ENCODE data around the gene TAF11L2. TPM values are rescaled to one million over a fixed set of nuclear protein-coding genes. Genes with fewer than 3 reads are reported as not detected.
"Not testable (repeated sequence)": the region's sequence is repeated elsewhere in the genome, so short reads cannot be mapped to it uniquely, and the experiment has no call there.

Gene TAF11L2
- total and polyA plus RNA-seq, 8 donors = not detected

DNA sequence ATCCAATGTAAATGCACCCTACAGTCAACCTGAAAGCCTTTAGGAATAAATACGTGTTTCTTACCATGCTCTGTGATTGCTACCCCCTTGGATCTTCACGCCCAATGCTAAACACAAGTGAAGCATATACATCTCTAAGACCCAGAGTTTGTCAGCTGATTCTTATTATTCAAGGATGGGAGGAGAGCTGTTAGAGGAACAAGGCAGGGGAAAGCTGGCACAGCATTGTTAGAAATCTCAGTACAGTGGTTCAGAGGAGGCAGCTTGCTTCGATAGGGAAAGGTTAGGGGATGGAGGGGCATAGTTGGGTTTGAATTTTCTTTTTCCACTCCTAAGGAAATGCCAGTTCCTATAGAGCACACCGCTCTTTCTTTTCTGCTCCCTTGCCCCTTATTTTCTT lies 16.7 kb upstream of the TAF11L2 start:
- WGBS, 5 donors = 70 to 85% (median 72%) methylated on average over 4 of the region's 4 CpGs
- Histone ChIP-seq H3K4me1 (no peaks in the 10 kb centered on the region), H3K27me3 (no peaks in the 10 kb centered on the region), H3K27ac (no peak overlapping the region), H3K9me3 (no peaks in the 10 kb centered on the region), H3K4me3 (no peak overlapping the region), H3K36me3 (no peaks in the 10 kb centered on the region)
- DNase-seq = no peak
- intact Hi-C loops (cut with DNase I; ENCODE audit: low total_unique reads) = no loop called here
- TF ChIP-seq POLR2AphosphoS5 (IDR thresholded peaks at IDR 0.05) (no peak), EP300 (IDR thresholded peaks at IDR 0.05) (no peak), POLR2A (IDR thresholded peaks at IDR 0.05) (no peak)
- TF ChIP-seq, protein P1, sequence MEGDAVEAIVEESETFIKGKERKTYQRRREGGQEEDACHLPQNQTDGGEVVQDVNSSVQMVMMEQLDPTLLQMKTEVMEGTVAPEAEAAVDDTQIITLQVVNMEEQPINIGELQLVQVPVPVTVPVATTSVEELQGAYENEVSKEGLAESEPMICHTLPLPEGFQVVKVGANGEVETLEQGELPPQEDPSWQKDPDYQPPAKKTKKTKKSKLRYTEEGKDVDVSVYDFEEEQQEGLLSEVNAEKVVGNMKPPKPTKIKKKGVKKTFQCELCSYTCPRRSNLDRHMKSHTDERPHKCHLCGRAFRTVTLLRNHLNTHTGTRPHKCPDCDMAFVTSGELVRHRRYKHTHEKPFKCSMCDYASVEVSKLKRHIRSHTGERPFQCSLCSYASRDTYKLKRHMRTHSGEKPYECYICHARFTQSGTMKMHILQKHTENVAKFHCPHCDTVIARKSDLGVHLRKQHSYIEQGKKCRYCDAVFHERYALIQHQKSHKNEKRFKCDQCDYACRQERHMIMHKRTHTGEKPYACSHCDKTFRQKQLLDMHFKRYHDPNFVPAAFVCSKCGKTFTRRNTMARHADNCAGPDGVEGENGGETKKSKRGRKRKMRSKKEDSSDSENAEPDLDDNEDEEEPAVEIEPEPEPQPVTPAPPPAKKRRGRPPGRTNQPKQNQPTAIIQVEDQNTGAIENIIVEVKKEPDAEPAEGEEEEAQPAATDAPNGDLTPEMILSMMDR (IDR thresholded peaks at IDR 0.05) = no peak

DNA sequence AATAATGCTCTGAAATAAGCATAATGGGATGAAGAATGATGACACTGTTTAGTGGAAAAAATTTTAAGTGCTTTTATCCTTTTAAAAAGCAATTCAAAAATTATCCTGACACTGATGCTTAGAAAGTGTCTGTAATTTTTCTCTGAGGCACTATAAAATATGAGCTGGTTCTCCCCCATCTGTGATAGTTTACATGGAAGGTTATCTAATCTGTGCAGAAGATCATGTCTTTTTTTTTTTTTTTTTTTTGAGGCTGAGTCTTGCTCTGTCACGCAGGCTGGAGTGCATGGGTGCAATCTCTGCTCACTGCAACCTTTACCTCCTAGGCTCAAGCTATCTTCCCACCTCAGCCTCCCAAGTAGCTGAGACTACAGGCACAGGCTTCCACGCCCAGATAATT lies 15.2 kb upstream of the TAF11L2 start:
- H3K4me1 ChIP-seq = no peaks in the 10 kb centered on the region
- intact Hi-C loops (cut with DNase I; ENCODE audit: low total_unique reads) = no loop called here
- H3K27me3 ChIP-seq = no peaks in the 10 kb centered on the region
- H3K9me3 ChIP-seq = no peaks in the 10 kb centered on the region
- WGBS, 5 donors = 65 to 93% (median 73%) methylated on average over 2 of the region's 2 CpGs
- no peak overlapping the region for H3K27ac ChIP-seq
- DNase-seq = no peak
- no peak overlapping the region for H3K4me3 ChIP-seq
- H3K36me3 ChIP-seq = no peaks in the 10 kb centered on the region
- TF ChIP-seq, protein P1 (IDR thresholded peaks at IDR 0.05) = no peak
- no peak for TF ChIP-seq POLR2A (IDR thresholded peaks at IDR 0.05)
- no peak for TF ChIP-seq POLR2AphosphoS5 (IDR thresholded peaks at IDR 0.05)
- TF ChIP-seq EP300 (IDR thresholded peaks at IDR 0.05) = no peak

DNA sequence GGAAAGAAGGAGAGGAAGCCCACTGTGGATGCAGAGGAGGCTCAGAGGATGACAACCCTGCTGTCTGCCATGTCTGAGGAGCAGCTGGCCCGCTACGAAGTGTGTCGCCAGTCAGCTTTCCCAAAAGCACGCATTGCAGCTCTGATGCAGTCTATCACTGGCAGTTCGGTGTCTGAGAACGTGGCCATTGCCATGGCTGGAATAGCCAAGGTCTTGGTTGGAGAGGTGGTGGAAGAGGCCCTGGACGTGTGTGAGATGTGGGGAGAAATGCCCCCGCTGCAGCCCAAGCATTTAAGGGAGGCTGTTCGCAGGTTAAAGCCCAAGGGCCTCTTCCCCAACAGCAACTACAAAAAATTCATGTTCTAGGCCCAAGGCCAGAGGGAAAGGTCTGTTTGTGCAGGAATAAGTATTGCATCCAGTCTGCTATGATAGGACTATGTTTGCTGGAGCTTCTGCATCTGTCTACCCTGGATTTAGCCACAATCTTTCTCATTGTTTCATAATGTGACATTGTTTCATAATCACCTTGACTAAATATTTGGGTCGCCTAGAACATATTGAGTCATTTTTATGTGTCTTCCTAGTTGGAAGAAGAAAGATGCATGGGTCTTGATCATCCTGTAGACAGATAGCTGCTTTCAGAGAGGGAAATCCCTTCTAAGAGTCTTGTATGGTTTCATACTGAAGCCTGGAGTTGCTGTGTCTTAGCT lies 11.4 kb upstream of the TAF11L2 start:
- H3K36me3 ChIP-seq = not testable (repeated sequence)
- 89 to 94% (median 91%) methylated on average over 10 of the region's 10 CpGs for WGBS, 5 donors

DNA sequence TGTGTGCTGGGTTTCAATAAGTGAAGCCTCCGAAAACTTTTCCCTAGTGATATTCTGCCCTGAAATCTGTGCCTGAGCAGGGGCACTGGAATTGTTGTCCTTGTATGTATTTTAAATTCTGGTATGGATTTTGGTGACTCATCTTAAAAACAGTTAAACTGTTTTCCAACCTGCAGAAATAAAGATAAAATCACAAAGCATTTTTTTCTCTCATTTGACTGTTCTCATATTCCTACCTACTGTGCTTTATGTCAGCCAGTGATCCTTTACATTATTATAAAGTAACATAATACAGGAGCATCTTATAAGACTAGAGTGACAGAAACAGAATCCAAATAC lies 10.9 kb upstream of the TAF11L2 start:
- H3K27ac ChIP-seq = no peak overlapping the region
- H3K36me3 ChIP-seq = no peaks in the 10 kb centered on the region
- intact Hi-C loops (cut with DNase I; ENCODE audit: low total_unique reads) = no loop called here

More for the DNA sequence above, 11.4 kb upstream of the TAF11L2 start:
- H3K27me3 ChIP-seq; intact Hi-C loops (cut with DNase I; ENCODE audit: low total_unique reads); H3K27ac ChIP-seq; H3K4me1 ChIP-seq; H3K4me3 ChIP-seq; DNase-seq; H3K9me3 ChIP-seq: not testable (repeated sequence)

DNA sequence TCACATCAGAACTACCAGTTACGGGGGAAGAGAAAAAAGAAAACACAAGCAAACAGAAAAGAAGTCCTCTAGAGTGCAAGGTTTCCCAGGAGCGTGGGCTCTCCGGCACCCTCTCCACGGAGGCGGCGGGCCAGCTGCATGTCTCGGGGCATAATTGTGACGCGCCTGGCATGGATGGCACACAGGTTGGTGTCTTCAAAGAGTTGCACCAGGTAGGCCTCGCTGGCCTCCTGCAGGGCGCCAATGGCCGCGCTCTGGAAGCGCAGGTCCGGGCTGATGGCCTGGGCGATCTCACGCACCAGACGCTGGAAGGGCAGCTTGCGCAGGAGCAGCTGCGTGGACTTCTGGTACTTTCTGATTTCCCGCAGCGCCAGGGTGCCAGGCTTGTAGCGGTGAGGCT lies 6.8 kb upstream of the TAF11L2 start:
- intact Hi-C loops (cut with DNase I; ENCODE audit: low total_unique reads); H3K36me3 ChIP-seq; H3K4me1 ChIP-seq; H3K27ac ChIP-seq; H3K27me3 ChIP-seq; H3K4me3 ChIP-seq; H3K9me3 ChIP-seq; DNase-seq: not testable (repeated sequence)
- 95 to 97% (median 96%) methylated on average over 13 to 23 of the region's 23 CpGs for WGBS, 5 donors

More for the DNA sequence above, 10.9 kb upstream of the TAF11L2 start:
- Histone ChIP-seq H3K4me1 (no peaks in the 10 kb centered on the region), H3K9me3 (no peaks in the 10 kb centered on the region), H3K4me3 (no peak overlapping the region), H3K27me3 (no peaks in the 10 kb centered on the region)
- 90 to 95% (median 93%) methylated on average over 1 of the region's 1 CpG for WGBS, 5 donors
- DNase-seq = no peak
- TF ChIP-seq EP300 (IDR thresholded peaks at IDR 0.05) (no peak), POLR2A (IDR thresholded peaks at IDR 0.05) (no peak), POLR2AphosphoS5 (IDR thresholded peaks at IDR 0.05) (no peak)
- TF ChIP-seq, protein P1 (IDR thresholded peaks at IDR 0.05) = no peak

Data from stomach (tissue), 9 donors.